Heart left ventricle (tissue), 13 donors: ENCODE results near the gene CNDP1.

Source experiments
- CTCF ChIP-seq, 12 donors: fragments of 200-600 bp; sonication (generic) in 4 of 12; IDR thresholded peaks; one replicate each; pipeline versions ENCODE4 v1.5.0 to v1.8.0; 2018 to 2022; ENCODE audit warnings: antibody characterized with exemption in 12 of 12, mild to moderate bottlenecking in 5 of 12
- POLR2A ChIP-seq, 2 donors: fragments of 450-650 bp; IDR thresholded peaks; one replicate each; pipeline ENCODE4 v1.6.1; 2017; ENCODE audit warnings: antibody characterized with exemption in 2 of 2, mild to moderate bottlenecking in 2 of 2, moderate library complexity in 2 of 2
- donor health status: ischemic (EF 13 %, LVEDD 7.1; RV severe dilation, severe dysfunction).
- donor health status: DM: no; HTN: yes; CAD: no.
- donor health status: DM: no; HTN: no; CAD: no.
- donor health status: ischemic (EF 25% LVEDD 6.9; RV normal size, moderate dysfunction).
- donor health status: ischemic (EF 25% LVEDD 5.7; RV mildly dilated, moderate dysfunction).
- donor health status: ischemic (EF 35%, LVEDD 5.7; RV mildly dilated, moderate dysfunction).
- donor health status: nonischemic (EF 11% LVEDD 7.7; RV severe dilation, severe dysfunction).
- donor health status: DM: yes; HTN: yes; CAD: no.
- donor health status: PGD.
- donor health status: ischemic (EF 29% LVEDD 5.4; RV normal size, mild dysfunction).
- donor health status: nonischemic (EF 23%, LVEDD 6.1; RV moderate dilation, normal function).

- TF ChIP-seq CTCF (IDR thresholded peaks at IDR 0.05) (no peak), POLR2A (IDR thresholded peaks at IDR 0.05) (no peak)
Measured at GRCh38 chr18:74617486-74617885, 83.2 kb downstream of the CNDP1 start.
